Activated T-helper 9 cell treated with anti-CD3 and anti-CD28 coated beads, Interleukin-2, amount 50 U/mL, for 16 hours (primary cell): ENCODE results near the gene MAST4.
"Not testable (repeated sequence)": the region's sequence is repeated elsewhere in the genome, so short reads cannot be mapped to it uniquely, and the experiment has no call there.

Experiments
- DNase-seq: peaks from one replicate; pipeline ENCODE4 v3.0.0-alpha.2; 2020; ENCODE audit warnings: low read depth

MAST4 gene

DNA sequence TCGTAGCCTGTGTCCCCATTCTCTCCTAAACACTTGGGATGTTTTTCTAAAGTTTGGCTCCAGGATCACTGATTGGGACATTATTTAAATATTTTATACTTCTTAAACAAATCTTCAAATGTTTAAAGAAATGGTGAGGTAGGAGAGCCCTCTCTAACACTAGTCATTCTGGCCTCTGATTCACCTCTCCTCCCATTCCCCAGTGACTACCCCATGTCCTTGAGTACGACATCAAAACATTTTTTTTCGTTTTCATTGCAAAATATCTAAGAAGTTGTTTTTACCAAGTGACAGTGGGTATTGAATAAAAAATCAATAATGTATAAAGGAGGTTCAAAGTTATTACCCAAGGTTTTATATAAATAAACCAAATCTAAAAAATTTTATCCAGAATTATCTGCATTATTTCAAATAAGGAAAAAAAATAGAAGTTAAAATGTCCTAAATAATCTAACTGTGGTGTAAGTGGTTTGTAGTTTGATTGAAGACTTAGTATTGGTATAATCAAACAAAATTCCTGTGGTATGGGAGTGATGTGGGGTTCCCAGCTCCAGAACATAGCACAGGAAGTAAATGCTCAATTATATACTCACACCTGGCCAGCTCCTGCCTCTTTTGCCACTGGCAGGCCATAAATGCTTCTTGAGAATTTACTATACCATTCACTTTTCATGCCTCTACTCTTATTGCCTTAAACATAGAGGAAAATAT lies 51.1 kb downstream of the MAST4 start:
- no peak for DNase-seq

DNA sequence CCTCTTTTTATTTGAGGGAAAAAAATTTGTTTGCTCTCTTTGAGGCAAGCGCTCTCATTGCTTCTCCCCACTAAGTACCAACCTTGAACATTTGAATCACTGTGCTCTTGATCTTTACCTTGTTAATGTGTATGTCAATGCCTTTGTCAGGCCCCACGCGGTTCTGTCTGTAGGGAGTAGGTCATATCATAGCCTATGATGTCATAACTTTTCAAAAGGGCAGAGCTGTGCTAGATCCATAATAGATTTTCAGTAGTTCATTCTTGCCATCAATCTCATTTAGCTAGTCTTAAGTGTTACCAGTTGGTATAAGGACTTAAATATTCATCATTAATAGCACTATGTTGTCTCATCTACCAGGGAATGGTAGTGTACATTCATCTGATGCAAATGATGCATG lies 56.6 kb downstream of the MAST4 start:
- no peak for DNase-seq

DNA sequence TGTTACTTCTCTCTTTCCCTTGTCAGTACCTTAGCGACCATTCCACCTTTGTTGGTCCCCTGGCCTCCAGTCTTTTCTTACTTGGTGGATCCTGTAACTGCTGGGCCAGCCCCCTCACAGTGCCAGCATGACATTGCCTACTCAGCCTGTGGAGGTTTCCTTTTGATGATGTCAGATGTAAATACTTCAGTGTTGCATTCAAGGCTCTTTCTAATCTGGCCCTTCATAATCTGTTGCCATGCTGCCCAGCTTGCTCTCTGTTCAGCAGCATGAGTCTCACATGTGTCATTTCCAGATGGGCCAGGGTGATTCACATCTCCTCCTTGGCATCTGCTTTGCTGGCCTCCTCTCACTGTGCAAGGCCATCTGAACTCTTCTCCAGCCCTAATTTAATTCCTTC lies 57.1 kb downstream of the MAST4 start:
- DNase-seq = no peak

DNA sequence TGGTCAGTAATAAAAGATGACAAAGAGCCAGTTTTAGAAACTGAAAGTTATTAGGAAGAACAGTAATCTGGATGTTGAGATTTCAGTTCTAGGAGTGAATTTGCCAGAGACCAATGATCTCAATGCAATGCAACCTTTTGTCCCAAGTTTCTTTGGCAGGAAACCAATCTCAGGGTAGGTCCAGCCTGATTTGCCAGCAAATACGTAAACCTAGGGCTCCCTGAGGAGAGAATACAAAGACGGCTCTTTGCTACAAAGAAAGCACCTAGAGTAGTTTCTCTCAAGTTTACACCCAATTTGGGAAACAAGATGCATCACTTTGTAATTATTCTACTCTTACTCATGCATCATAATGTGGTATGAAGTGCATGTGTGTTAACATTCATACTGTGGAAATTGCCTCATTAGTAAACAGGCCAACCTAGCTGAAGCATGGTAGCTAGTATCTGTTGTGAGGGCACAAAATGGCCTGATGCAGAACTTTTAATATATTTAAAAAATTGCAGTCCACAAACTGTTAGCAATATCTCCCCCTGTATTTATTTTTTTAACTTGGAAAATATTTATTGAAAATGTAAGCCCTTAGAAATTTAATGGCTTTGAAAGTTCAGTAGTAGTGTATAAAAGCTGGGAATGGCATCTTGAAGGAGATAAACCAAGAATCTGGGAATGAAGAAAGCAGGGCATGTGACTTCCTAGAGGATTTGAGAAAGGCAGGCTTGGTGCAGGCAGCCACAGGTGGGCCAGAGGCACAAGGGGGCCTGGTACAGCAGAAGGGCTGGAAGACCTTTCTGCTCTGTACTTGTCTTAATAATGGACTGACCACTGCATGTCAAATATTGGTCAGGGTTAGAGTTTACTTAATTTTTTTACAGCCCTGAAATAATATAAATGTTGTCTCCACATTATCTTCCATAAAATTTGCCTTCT lies 59.5 kb downstream of the MAST4 start:
- DNase-seq = no peak

DNA sequence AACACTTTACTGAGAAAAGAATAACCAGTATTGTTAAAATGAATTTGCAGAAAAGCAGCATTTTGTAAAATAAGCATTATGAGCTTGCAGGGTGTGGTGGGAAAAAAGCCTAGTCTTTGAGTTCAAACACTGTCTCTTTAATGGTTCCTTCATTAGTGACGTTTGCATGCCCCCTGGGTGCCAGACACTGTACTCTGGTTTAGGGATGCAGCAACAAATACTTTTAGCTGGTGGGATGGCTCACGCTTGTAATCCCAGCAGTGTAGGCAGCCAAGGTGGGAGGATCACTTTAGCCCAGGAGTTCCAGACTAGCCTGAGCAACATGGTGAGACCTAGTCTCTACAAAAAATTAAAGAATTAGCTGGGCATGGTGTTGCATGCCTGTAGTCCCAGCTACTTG lies 62.3 kb downstream of the MAST4 start:
- no peak for DNase-seq

DNA sequence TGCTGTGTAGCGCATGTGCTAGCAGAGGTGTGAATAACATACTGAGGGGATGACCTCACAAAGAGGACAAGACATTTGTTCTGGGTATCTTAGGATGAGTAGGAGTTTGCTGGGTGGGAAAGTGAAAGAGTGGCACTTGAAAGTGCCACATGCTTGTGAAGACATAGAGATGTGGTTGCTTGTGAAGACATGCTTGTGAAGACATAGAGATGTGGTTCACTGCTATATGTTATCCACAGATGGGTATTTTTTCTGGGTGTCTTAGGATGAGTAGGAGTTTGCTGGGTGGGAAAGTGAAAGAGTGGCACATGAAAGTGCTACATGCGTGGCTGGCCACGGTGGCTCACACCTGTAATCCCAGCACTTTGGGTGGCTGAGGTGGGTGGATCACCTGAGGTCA lies 63.6 kb downstream of the MAST4 start:
- DNase-seq = no peak

DNA sequence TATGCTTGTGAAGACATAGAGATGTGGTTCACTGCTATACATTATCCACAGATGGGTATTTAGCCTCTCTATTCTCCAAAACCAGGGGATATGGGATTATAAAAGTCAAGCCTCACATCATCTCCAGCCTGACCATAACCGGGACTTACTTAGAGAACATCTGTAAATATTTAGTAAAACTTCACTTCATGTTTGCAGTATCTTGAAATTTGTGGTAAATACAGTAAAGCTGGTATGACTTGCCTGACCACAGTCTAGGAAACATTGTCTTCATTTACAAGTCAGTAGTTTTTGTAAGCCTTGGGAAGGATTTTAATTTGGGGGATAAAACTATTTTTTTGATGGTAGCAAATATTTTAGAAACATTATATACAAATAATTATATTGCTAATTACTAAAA lies 64.2 kb downstream of the MAST4 start:
- DNase-seq = no peak

DNA sequence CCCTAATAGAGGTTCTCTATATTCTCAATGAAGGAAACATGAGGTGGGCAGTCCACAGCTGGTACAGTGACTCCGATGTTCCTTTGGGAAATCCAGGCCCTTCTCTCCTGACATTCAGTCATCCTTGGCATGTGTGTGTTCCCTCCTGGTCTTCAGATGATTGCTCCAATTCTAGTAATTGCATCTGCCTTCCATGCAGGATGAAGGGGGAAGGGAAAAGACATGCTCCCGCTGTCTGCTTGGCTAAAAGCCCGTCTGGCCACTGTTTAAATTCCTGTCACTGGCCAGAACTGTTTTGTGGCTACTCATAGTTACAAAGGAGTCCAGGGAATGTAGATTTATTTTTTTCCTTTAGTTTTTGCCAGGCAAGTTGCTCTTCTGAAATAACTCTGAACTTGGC lies 65.0 kb downstream of the MAST4 start:
- no peak for DNase-seq

DNA sequence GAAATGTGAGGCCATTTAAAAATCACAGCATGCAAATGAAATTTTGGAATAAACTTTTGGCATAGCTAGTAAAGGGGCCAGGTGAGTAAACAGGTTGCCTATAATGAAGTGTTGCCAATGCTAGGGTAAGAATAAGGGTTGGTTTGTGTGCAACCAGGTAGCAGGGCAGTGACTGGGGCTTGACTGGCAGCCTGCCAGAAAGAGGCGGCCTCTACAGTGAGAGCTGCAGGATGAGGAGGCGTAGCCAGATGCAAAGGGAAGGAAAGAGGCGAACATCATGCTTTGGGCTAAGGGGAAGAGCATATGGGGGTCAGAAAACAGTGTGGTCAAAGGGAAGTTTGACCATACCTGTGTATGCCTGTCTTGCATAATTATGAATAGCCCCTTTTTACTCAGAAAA lies 70.6 kb downstream of the MAST4 start:
- DNase-seq = no peak

DNA sequence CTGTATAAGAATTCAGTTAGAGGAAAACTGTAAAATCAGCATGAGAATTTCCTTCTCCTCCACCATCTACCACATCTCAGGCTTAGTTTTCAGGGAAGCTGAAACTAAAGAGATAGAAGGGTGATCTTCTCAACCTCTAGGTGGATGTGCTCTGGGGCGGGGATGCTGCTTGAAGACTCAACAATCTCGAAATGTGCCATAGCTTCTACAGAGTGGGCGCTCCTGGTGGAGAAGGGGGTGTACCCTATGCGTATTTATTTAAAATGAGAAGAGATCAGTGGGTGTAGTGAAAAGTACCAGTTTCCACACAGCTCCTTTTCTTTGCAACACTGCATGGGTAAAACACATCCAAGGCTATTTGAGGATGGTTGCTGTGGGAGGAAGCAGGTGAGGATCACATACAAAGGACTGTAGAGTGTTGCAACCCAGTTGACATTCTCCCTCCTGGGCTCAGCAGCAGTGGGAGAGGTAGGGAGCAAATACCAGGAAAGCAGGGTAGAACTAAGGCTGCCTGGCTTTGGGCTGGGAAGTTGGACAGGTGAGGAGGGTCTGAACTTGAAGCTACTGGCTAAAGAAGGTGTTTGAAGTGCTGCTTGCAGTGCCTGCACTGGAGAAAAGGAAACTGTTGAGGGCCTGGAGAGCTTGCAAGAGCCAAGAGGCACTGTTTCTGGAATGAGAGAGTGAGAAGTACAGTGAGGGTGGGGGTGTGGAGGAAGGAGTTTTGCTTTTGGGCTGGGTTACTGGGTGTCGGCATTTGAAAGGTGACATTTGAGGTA lies 73.1 kb downstream of the MAST4 start:
- DNase-seq = no peak

DNA sequence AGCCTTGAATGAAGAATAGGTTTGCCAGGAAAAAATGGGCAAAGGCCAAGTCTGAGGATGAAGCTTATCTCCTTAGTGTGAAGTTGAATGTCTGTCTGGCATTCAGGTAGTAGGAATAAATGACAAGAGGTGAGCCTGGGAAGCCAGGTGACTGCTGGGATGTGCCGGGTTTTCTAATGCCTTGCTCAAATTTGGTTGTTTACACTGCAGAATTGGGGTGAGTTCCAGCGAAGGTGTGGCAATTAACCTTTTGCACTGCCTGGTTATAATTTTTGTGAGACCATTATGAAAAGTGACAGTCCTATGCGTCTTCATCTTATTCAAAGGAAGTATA lies 73.6 kb downstream of the MAST4 start:
- DNase-seq = no peak

DNA sequence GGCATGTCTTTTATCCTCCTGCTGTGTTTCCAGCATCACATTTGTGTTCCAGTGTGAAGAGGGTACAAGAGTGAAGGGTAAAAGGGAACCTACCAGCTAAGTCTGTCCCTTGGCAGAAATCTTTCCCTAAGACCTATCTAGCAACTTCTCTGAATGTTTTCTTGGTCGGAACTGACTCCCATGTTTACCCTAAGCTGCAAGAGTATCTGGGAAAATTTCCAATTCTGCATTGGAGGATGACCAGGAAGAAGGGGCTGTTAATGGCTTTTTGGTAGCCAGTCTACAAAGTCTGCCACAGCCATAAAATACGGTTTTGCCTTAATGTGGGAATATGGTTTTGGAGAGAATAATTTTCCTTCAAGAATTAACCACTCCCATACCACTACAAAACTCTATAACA lies 75.1 kb downstream of the MAST4 start:
- DNase-seq = no peak

DNA sequence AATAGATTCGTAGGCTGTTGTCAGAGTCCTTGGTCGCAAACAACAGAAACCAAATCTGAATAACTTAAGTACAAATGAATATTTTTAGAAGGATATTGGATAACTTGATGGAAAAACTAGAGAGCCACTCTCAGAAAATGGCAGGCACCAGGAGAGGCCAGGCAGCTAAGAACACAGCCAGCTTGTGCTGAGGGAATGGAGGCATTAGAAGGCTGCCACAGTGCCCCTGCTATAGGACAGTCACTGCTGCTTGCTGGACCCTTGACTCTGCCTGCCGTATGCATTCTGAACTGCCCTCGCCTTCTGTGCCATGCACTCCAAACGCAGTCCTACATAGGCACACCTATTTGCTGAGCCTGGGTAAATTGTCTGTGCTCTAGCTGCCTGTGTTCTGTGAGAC lies 78.6 kb downstream of the MAST4 start:
- DNase-seq = no peak

DNA sequence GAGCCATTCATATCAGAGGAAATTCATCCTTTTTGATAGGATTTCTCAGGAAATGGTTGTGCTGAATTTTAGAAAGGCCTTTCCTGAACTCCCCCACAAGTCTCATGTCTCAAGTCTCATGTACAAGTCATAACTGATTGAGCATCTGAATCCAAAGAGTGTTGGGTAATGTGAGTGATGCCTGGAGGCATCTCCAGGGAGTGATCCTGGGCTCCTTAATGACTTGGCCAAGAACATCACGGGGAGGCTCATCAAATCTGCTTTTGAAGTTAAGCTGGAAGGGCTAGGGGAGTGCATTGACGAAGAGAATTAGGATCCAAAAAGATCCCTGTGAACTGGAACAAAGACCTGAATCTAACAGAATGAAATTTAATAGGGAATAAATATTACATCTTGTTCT lies 79.2 kb downstream of the MAST4 start:
- no peak for DNase-seq

DNA sequence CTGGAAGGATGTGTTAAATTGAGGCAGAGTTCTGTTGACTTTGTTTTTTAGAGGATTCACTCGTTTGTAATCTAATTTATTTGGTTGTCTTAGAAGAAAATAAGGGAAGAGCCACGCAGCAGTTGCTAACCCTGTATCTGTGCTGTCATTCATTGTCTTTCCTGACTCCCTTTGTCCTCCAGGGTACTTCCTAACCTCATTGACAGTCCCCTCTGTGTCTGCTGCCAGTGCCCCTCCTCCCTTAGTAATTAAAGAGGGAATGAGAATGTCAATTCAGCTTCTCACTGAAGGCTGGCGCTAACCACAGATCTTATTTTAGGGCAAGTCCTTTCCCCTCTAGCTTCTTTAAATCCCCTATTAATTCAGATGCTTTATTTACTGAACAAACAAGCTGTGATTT lies 84.0 kb downstream of the MAST4 start:
- DNase-seq = no peak

DNA sequence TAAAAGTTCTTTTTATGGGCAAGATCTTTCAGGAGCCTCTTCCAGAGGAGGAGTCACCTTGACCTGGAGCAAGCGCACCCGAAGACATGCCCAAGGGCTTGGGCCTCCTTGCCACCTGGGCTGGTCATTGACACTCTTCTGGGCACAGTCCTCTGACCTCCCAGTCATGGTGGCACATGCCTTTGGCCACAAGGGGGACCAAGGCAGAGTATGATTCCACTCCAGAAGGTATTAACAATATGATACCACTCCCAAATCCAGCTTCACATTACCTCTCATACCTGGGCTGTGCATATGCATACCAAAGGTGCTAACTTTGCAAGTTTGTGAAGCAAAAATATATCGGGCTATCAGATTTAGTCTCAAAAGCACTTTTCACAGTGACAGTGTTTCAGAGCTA lies 84.6 kb downstream of the MAST4 start:
- DNase-seq = no peak

DNA sequence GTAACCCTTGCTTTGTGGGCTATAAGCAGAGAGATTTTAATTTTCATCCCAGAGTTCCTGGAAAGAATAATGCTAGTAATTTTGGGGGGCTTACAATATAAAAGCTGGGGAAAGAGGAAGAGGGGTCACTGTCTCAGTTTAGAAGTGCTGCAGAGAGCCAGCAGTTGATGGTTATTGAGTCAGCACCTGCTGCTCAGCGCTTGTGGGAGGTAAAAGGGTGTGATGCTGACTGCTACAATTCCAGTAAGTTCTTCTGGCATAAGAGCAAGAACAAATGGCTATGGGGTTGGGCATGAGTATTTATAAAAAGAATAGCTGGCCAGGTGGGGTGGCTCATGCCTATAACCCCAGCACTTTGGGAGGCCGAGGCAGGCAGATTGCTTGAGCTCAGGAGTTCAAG lies 88.5 kb downstream of the MAST4 start:
- no peak for DNase-seq

DNA sequence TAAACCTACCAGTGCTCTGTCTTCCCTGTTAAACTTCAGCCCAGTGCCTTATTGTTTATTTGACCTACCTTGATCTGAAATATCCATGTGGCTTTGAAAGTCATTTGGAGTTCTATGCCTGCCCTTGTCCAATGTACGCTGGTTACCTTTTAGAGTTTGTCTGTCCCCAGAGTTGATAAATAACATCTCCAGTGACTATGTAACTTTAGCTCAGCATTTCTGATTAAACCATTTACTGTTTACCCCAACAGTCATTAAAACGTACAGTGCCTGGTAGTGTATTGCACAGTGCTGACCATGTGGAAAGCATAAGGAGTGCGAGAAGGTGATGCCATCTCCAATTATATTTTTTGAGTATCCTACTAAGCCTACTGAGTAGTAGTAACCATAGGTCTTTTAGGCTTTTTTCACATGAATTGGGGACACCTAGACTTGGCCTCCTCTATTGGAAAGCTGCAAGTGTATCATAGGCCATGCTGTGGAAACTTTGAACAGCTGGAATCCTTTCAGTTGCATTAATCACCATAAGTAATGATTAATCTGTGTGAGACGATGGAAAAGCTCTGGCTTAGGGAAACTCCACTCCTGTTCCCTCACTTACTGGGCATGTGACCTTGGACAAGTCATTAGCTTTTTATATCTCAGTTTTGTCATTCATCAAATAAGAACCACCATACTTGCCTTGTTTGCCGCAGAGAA lies 93.5 kb downstream of the MAST4 start:
- DNase-seq = no peak

DNA sequence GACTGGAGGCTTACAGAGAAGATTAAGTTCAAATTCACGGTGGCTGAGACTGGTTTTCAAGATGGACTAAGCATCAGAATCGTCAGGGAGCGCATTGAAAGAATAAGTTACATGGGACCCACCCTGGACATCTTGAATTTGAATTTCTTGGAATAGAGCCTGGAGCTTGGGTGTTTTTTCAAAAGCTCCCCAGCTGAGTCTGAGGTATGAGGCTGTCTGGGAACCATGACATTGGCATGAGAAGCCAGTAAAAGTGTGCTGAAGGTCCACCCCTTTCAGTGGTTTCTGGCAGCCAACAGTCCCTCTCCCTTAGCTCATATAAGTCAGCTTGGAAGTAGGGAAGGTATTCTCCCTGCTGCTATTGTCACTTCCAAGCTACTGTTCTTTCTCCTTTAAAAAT lies 97.8 kb downstream of the MAST4 start:
- no peak for DNase-seq

DNA sequence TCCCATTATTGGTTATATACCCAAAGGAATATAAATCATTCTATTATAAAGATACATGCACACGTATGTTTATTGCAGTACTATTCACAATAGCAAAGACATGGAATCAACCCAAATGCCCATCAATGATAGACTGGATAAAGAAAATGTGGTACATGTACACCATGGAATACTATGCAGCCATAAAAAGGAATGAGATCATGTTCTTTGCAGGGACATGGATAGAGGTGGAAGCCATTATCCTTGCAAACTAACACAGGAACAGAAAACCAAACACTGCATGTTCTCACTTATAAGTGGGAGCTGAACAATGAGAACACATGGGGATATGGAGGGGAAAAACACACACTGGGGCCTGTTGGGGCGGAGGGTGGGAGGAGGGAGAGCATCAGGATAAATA lies 99.6 kb downstream of the MAST4 start:
- not testable (repeated sequence) for DNase-seq

DNA sequence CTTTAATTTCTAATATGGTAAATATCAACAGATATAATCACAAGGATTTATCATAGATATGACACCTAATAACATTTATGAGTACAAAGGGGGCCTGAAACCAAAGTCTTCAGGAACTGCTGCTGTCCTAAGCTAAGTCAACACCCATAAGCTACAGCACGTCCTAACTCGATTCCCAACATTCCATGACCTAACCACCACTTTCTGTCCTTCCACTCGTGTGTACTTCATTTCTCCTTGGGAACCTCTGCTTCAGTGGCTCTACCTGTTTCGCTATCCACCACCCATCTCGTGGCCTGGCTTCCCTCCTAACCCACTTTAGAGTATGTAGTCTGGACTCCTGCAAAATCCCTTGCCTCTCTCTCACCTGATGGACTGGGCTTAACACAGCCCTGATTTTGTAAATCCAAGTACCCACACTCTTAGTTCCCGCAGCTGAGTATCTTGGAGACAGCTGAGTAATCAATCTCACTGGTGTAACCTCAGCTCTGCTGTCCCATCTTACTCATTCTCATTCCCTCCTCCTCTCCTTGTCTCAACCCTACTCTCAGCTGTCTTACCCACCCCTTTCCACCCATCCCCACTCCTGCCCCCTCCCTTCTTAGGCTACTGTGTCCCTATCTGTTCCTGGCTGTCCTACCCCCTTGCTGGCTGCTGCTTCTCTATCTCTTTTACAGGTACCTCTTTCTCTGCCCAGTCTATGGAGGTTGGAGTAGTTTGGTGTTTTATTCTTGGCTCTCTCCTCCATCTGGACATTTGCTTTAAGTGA lies 101.8 kb downstream of the MAST4 start:
- DNase-seq = no peak

DNA sequence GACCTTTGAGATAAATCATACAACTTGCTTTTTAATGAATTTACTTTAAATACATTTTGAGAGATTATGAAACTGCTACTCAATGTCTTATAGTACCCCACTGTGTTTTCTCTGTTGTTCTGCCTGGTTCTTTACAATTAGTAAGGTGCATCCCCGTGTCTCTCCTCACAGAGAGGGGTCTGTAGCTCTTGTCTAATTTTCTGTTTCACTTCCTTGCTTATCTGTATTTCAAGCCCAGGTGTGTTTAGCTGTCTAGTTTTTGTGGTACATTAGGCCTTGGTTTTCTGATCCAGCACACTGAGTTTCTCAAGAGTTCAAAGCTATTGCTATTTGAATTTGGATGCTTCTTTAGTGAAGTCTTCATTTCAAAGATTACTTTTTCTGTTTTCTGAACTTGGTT lies 105.1 kb downstream of the MAST4 start:
- no peak for DNase-seq
